ENCODE measurements around the gene NKIRAS2. TPM values are rescaled to one million over a fixed set of nuclear protein-coding genes. Genes with fewer than 3 reads are reported as not detected.

The NKIRAS2 gene
- polyA plus RNA-seq, 1 donor (not counting 4 experiments of a cell fraction or from before 2014, with no cell fraction given) = 26.3 TPM

- Histone ChIP-seq H3K27me3 (ENCODE audit: control insufficient read depth, extremely low read depth, insufficient read depth, low read length) (no peaks in the 10 kb centered on the region), H3K9me3 (ENCODE audit: control insufficient read depth, low read depth, low read length) (no peaks in the 10 kb centered on the region), H4K20me1 (ENCODE audit: control insufficient read depth, extremely low read depth, insufficient read depth, low read length) (no peaks in the 10 kb centered on the region), H3K4me3 (ENCODE audit: control insufficient read depth in 2 of 3, extremely low read depth in 1 of 3, insufficient read depth in 2 of 3, low read depth in 1 of 3, low read length in 3 of 3) (no peak overlapping the region), H3K36me3 (ENCODE audit: control insufficient read depth in 2 of 2, extremely low read depth in 1 of 2, insufficient read depth in 2 of 2, low read length in 2 of 2) (no peaks in the 10 kb centered on the region), H3K9me1 (ENCODE audit: control insufficient read depth, extremely low read depth, insufficient read depth, low read length) (no peaks in the 10 kb centered on the region), H3K9ac (ENCODE audit: control insufficient read depth, extremely low read depth, insufficient read depth, low read length) (no peak overlapping the region), H3K79me2 (ENCODE audit: control insufficient read depth, insufficient read depth, low read length) (no peaks in the 10 kb centered on the region), H3K4me1 (ENCODE audit: control insufficient read depth, extremely low read depth, insufficient read depth, low read length) (peaks cover 1% of the 10 kb centered on the region), H3K4me2 (ENCODE audit: control insufficient read depth, extremely low read depth, insufficient read depth, low read depth, low read length) (no peak overlapping the region), H2AFZ (ENCODE audit: control insufficient read depth, low read length) (no peak overlapping the region), H3K27ac (ENCODE audit: control insufficient read depth, insufficient read depth, low read length) (no peak overlapping the region)
- dilution Hi-C loops (cut with MboI; ENCODE audit: extremely low pct_ligation_motif_present, low sequenced_read_pairs) = no loop called here
- FAIRE-seq = no peak
- no peak for DNase-seq (ENCODE audit: low read depth, low spot score)
- TF ChIP-seq CTCF (optimal IDR thresholded peaks at IDR 0.05 in 1 of 3, IDR thresholded peaks at IDR 0.05 in 1 of 3, conservative IDR thresholded peaks at IDR 0.05 in 1 of 3; ENCODE audit: extremely low read depth in 1 of 3, insufficient read depth in 2 of 3, low read length in 3 of 3) = no peak
- TF ChIP-seq EZH2 (IDR thresholded peaks at IDR 0.05; ENCODE audit: low read length) = no peak
Observed at GRCh38 chr17:42062681-42063080, 42.8 kb downstream of the NKIRAS2 start.

- no peak for DNase-seq (ENCODE audit: low read depth, low spot score)
- Histone ChIP-seq H3K4me2 (ENCODE audit: control insufficient read depth, extremely low read depth, insufficient read depth, low read depth, low read length) (no peak overlapping the region), H3K27ac (ENCODE audit: control insufficient read depth, insufficient read depth, low read length) (no peak overlapping the region), H3K4me1 (ENCODE audit: control insufficient read depth, extremely low read depth, insufficient read depth, low read length) (peaks cover 5% of the 10 kb centered on the region), H3K4me3 (ENCODE audit: control insufficient read depth in 2 of 3, extremely low read depth in 1 of 3, insufficient read depth in 2 of 3, low read depth in 1 of 3, low read length in 3 of 3) (no peak overlapping the region), H2AFZ (ENCODE audit: control insufficient read depth, low read length) (no peak overlapping the region), H4K20me1 (ENCODE audit: control insufficient read depth, extremely low read depth, insufficient read depth, low read length) (no peaks in the 10 kb centered on the region), H3K79me2 (ENCODE audit: control insufficient read depth, insufficient read depth, low read length) (no peaks in the 10 kb centered on the region), H3K36me3 (ENCODE audit: control insufficient read depth in 2 of 2, extremely low read depth in 1 of 2, insufficient read depth in 2 of 2, low read length in 2 of 2) (no peaks in the 10 kb centered on the region), H3K9me1 (ENCODE audit: control insufficient read depth, extremely low read depth, insufficient read depth, low read length) (no peaks in the 10 kb centered on the region), H3K27me3 (ENCODE audit: control insufficient read depth, extremely low read depth, insufficient read depth, low read length) (peaks cover 3% of the 10 kb centered on the region), H3K9me3 (ENCODE audit: control insufficient read depth, low read depth, low read length) (no peaks in the 10 kb centered on the region), H3K9ac (ENCODE audit: control insufficient read depth, extremely low read depth, insufficient read depth, low read length) (no peak overlapping the region)
- TF ChIP-seq CTCF (optimal IDR thresholded peaks at IDR 0.05 in 1 of 3, IDR thresholded peaks at IDR 0.05 in 1 of 3, conservative IDR thresholded peaks at IDR 0.05 in 1 of 3; ENCODE audit: extremely low read depth in 1 of 3, insufficient read depth in 2 of 3, low read length in 3 of 3) (no peak), EZH2 (IDR thresholded peaks at IDR 0.05; ENCODE audit: low read length) (no peak)
- dilution Hi-C loops (cut with MboI; ENCODE audit: extremely low pct_ligation_motif_present, low sequenced_read_pairs) = no loop called here
- no peak for FAIRE-seq
Observed at GRCh38 chr17:42065201-42065600, 45.3 kb downstream of the NKIRAS2 start.
